ENCODE data around the gene SDCBP2. TPM values are rescaled to one million over a fixed set of nuclear protein-coding genes. Genes with fewer than 3 reads are reported as not detected.

SDCBP2 gene
- total and polyA plus RNA-seq, 10 of the 15 experiments (the other 5 are each of a cell fraction or from before 2014, with no cell fraction given) = 0.16 to 2.4 (median 1.1) TPM; not detected in 1

DNA sequence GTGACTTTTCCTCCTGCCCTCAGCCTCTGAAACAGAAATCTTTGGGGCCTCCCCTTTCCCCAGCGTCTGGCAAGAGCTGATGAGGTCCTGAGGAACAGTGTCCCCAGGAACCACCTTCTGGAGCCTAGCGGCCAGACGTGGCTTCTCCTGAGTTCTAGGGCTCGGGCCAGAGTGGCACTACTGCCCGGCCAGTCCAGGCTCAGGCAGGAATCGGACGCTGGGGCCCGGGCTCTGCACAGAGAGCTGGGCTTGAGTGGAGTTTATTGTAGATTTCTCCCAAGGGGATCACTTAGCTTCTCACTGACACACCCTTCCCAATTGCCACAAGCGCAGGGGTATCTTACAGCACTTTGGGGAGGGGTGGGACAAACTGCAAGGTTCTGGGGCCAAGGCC, 20.2 kb downstream of the SDCBP2 start:
- Histone ChIP-seq H4K20me1 (ENCODE audit: control insufficient read depth, insufficient read depth) (no peaks in the 10 kb centered on the region), H3K27ac (ENCODE audit: control insufficient read depth, insufficient read depth) (no peak overlapping the region), H3K4me2 (ENCODE audit: control insufficient read depth, insufficient read depth) (no peak overlapping the region), H3K4me1 (ENCODE audit: control insufficient read depth, insufficient read depth, low read length) (no peaks in the 10 kb centered on the region), H3K27me3 (replicated peaks in 1 of 2; ENCODE audit: control insufficient read depth in 2 of 2, insufficient read depth in 2 of 2, low read length in 1 of 2) (no peaks in the 10 kb centered on the region), H3K9me3 (replicated peaks; ENCODE audit: control insufficient read depth, insufficient read depth, low read length) (no peaks in the 10 kb centered on the region), H3K36me3 (ENCODE audit: control insufficient read depth in 2 of 2, insufficient read depth in 2 of 2, low read length in 1 of 2) (no peaks in the 10 kb centered on the region), H3K4me3 (no peak overlapping the region), H3K79me2 (ENCODE audit: control insufficient read depth, insufficient read depth, low read length) (no peaks in the 10 kb centered on the region), H2AFZ (ENCODE audit: control insufficient read depth, low read depth, low read length) (no peak overlapping the region), H3K9ac (ENCODE audit: control insufficient read depth, insufficient read depth, low read length) (no peak overlapping the region)
- no peak for FAIRE-seq
- RAD21 ChIA-PET (ENCODE audit: unreplicated experiment) = no interaction called here
- POLR2A ChIA-PET = no interaction called here
- intact Hi-C loops (cut with micrococcal nuclease; ENCODE audit: unreplicated experiment) (no loop called here), in situ Hi-C loops (cut with MboI) (no loop called here)
- CTCF ChIA-PET = no interaction called here
- no TSS peak for BruUV-seq (replicated peaks)
- TF ChIP-seq, protein P1, sequence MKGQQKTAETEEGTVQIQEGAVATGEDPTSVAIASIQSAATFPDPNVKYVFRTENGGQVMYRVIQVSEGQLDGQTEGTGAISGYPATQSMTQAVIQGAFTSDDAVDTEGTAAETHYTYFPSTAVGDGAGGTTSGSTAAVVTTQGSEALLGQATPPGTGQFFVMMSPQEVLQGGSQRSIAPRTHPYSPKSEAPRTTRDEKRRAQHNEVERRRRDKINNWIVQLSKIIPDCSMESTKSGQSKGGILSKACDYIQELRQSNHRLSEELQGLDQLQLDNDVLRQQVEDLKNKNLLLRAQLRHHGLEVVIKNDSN (IDR thresholded peaks at IDR 0.05; ENCODE audit: borderline replicate concordance, extremely low read length, insufficient read depth, low read depth, low read length) = no peak
- TF ChIP-seq RAD51 (IDR thresholded peaks at IDR 0.05) = no peak
- no peak for TF ChIP-seq RELB (IDR thresholded peaks at IDR 0.05; ENCODE audit: low read depth)
- 77% methylated on average over 9 of the region's 9 CpGs for WGBS (ENCODE audit: insufficient coverage, insufficient replicate concordance, low lambda C conversion rate, missing lambda C conversion rate)
- SMC1A ChIA-PET (ENCODE audit: uncharacterized antibody, unreplicated experiment) = interaction anchor here (1.0 kb wide), 1 partner anchor 11 kb away, joined by 4 read pairs; no protein-coding TSS in a partner anchor
- ATAC-seq = no peak
- DNase-seq (ENCODE audit: low read depth, low spot score) = no peak

GRCh38 chr20:1308067-1308701, 20.8 kb downstream of the SDCBP2 start:
- H3K4me1 ChIP-seq (ENCODE audit: control insufficient read depth, insufficient read depth, low read length) = no peaks in the 10 kb centered on the region
- FAIRE-seq (no peak), DNase-seq (ENCODE audit: low read depth, low spot score) (no peak), ATAC-seq (no peak)
- 43% methylated on average over 13 of the region's 13 CpGs for WGBS (ENCODE audit: insufficient coverage, insufficient replicate concordance, low lambda C conversion rate, missing lambda C conversion rate)
- no peaks in the 10 kb centered on the region for H3K27me3 ChIP-seq (replicated peaks in 1 of 2; ENCODE audit: control insufficient read depth in 2 of 2, insufficient read depth in 2 of 2, low read length in 1 of 2)
- no peaks in the 10 kb centered on the region for H4K20me1 ChIP-seq (ENCODE audit: control insufficient read depth, insufficient read depth)
- RAD21 ChIA-PET (ENCODE audit: unreplicated experiment) = no interaction called here
- H3K4me3 ChIP-seq = no peak overlapping the region
- H3K4me2 ChIP-seq (ENCODE audit: control insufficient read depth, insufficient read depth) = no peak overlapping the region
- SMC1A ChIA-PET (ENCODE audit: uncharacterized antibody, unreplicated experiment) = interaction anchor here (1.0 kb wide), 1 partner anchor 10 kb away, joined by 4 read pairs; no protein-coding TSS in a partner anchor
- no TSS peak for BruUV-seq (replicated peaks)
- CTCF ChIA-PET = no interaction called here
- H3K9ac ChIP-seq (ENCODE audit: control insufficient read depth, insufficient read depth, low read length) = no peak overlapping the region
- H3K9me3 ChIP-seq (replicated peaks; ENCODE audit: control insufficient read depth, insufficient read depth, low read length) = no peaks in the 10 kb centered on the region
- H3K36me3 ChIP-seq (ENCODE audit: control insufficient read depth in 2 of 2, insufficient read depth in 2 of 2, low read length in 1 of 2) = no peaks in the 10 kb centered on the region
- POLR2A ChIA-PET = no interaction called here
- H2AFZ ChIP-seq (ENCODE audit: control insufficient read depth, low read depth, low read length) = no peak overlapping the region
- no peak overlapping the region for H3K27ac ChIP-seq (ENCODE audit: control insufficient read depth, insufficient read depth)
- in situ Hi-C loops (cut with MboI) (no loop called here), intact Hi-C loops (cut with micrococcal nuclease; ENCODE audit: unreplicated experiment) (no loop called here)
- TF ChIP-seq GATAD2B (conservative IDR thresholded peaks at IDR 0.05; ENCODE audit: low read depth) = no peak
- TF ChIP-seq ZNF384 (IDR thresholded peaks at IDR 0.05; ENCODE audit: borderline replicate concordance, low read depth, low read length) = no peak
- H3K79me2 ChIP-seq (ENCODE audit: control insufficient read depth, insufficient read depth, low read length) = no peaks in the 10 kb centered on the region

Measured in GM12878 (cell line).